ENCODE data around the gene OPCML.

OPCML gene

DNA sequence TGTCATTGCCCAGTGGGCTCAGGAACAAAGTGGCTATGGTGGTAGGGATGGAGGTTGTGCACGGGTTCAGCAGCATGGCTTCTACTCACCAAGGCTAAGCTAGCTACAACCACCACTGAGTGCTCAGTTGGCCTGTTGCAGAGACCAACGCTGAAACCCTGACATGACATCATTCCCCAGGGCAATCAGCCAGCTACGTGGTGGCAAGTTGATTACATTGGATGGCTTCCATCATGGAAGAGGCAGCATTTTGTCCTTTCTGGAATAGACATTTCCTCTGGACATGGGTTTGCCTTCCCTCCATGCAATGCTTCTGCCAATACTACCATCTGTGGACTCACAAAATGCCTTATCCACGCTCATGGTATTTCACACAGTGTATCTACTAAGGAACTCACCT is 634.3 kb downstream of the OPCML start:
- no peak for DNase-seq (ENCODE audit: low read depth)
- H3K4me3 ChIP-seq (ENCODE audit: low read length): no peak overlapping the region
- TF ChIP-seq, protein P1, sequence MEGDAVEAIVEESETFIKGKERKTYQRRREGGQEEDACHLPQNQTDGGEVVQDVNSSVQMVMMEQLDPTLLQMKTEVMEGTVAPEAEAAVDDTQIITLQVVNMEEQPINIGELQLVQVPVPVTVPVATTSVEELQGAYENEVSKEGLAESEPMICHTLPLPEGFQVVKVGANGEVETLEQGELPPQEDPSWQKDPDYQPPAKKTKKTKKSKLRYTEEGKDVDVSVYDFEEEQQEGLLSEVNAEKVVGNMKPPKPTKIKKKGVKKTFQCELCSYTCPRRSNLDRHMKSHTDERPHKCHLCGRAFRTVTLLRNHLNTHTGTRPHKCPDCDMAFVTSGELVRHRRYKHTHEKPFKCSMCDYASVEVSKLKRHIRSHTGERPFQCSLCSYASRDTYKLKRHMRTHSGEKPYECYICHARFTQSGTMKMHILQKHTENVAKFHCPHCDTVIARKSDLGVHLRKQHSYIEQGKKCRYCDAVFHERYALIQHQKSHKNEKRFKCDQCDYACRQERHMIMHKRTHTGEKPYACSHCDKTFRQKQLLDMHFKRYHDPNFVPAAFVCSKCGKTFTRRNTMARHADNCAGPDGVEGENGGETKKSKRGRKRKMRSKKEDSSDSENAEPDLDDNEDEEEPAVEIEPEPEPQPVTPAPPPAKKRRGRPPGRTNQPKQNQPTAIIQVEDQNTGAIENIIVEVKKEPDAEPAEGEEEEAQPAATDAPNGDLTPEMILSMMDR (IDR thresholded peaks at IDR 0.05; ENCODE audit: insufficient read depth, low read depth, low read length, missing control alignments): no peak

DNA sequence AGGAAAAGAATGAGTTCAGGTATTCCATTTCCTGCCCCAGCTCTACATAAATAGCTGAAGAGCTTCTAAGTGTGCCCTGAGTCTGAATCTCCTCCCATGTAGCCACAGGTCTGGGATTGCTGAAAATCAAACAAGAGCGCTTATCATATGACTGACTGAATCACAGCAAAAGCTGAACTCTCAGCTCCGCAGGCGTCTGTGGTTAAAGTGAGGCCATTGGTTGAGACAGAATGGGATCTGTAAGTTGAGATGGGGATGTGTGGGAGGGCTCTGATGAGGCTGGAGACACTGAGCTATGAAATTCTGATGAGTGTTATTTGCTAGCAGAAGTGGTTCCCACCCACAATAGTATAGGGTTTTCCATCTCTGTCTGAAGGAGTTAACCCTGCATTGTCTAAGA is 637.0 kb downstream of the OPCML start:
- peak; percentile 50 for DNase-seq (ENCODE audit: low read depth)
- H3K4me3 ChIP-seq (ENCODE audit: low read length): no peak overlapping the region
- TF ChIP-seq, protein P1 (IDR thresholded peaks at IDR 0.05; ENCODE audit: insufficient read depth, low read depth, low read length, missing control alignments): no peak

DNA sequence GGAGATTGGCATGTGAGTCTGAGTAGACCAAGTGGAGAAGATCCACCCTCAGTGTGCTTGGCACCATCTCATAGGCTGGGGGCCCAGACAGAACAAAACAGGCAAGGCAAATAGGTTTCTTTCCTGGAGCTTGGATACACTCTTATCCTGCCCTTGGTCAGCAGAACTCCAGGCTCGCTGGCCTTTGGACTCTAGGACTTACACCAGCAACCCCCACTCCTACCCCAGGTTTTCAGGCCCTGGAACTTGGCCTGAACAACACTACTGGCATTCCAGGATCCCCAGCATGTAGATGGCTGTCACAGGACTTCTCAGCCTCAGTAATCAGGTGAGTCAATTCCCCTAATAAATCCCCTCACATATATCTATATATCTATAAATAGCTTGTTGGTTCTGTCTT is 637.7 kb downstream of the OPCML start:
- TF ChIP-seq, protein P1 (IDR thresholded peaks at IDR 0.05; ENCODE audit: insufficient read depth, low read depth, low read length, missing control alignments): no peak
- DNase-seq (ENCODE audit: low read depth): no peak
- H3K4me3 ChIP-seq (ENCODE audit: low read length): no peak overlapping the region

DNA sequence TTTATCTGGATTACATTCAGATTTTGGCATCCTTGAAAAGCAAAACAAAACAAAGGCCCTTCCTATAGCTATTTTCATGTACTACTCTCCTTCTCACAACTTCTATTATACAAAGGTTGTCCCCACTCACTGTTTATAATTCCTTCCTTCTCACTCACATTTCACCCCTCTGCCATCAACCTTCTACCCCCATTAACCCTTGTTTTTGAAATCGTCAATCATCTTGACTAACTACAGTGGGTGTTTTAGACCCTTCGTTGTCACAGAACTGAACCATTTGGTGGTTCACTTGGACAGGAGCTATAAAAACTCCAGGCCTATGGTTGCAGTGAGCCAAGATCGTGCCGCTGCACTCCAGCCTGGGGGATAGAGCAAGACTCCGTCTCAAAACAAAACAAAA is 639.4 kb downstream of the OPCML start:
- no peak overlapping the region for H3K4me3 ChIP-seq (ENCODE audit: low read length)
- DNase-seq (ENCODE audit: low read depth): no peak
- TF ChIP-seq, protein P1 (IDR thresholded peaks at IDR 0.05; ENCODE audit: insufficient read depth, low read depth, low read length, missing control alignments): no peak

DNA sequence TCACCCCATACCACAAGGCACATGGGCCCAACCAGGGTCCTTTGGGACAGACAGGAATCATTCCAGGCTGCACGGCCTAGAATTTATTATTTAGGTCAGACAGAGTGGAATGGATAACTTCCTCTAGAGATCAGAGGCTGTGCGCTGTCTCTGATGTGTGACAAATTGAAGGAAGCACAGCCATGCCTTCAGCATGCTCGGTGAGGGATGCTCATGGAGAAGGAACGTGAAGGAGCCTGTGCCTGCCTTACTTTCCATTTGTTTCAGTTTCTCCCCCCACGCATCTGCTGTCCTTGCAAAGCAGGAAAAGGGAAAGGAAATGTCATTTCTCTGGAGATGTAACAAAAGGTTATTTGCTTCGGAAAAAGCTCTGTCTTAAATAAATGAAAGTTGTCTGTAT is 644.1 kb downstream of the OPCML start:
- H3K4me3 ChIP-seq (ENCODE audit: low read length): no peak overlapping the region
- no peak for DNase-seq (ENCODE audit: low read depth)
- TF ChIP-seq, protein P1 (IDR thresholded peaks at IDR 0.05; ENCODE audit: insufficient read depth, low read depth, low read length, missing control alignments): no peak

DNA sequence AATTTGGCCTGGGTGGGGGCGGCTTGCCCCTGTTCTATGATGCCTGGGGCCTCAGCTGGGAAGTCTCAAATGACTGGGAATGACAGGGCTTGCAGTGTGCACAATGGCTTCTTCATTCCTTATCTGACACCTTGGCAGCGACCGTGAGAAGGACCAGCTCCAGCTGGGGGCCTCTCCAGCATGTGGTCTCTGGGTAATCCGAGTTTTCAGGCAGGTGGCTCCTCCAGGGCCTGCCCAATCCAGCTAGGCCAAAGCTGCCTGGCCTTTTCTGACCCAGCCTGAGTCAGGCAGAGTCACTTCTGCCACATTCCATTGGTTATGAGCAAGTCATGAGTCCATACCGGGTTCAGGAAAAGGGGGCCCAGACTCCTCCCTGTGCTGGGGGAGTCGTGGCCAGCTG is 646.0 kb downstream of the OPCML start:
- TF ChIP-seq, protein P1 (IDR thresholded peaks at IDR 0.05; ENCODE audit: insufficient read depth, low read depth, low read length, missing control alignments): no peak
- DNase-seq (ENCODE audit: low read depth): peak; percentile 31
- no peak overlapping the region for H3K4me3 ChIP-seq (ENCODE audit: low read length)

DNA sequence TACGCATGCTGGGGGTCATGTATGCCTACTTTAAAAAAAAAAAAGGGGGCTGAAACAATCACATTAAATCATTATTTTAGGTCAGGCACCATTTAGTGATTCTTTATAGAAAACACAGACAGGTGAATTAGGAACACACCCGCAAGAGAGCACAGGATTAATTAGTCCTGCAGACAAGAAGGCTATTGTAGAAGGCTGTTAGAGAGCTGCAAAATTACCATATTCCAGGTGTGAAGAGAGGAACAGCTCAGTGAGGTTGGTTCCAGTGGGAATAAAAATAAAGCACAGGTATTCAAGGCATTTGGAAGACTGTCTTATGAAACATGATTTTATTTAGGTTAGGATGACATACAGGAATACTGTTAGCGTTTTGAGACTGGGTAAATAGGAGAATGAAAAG is 649.1 kb downstream of the OPCML start:
- no peak overlapping the region for H3K4me3 ChIP-seq (ENCODE audit: low read length)
- TF ChIP-seq, protein P1 (IDR thresholded peaks at IDR 0.05; ENCODE audit: insufficient read depth, low read depth, low read length, missing control alignments): no peak
- no peak for DNase-seq (ENCODE audit: low read depth)

Data from epithelial cell of esophagus (primary cell).